GM23338 (cell line): ENCODE measurements around the gene PDZD11. TPM values are rescaled to one million over a fixed set of nuclear protein-coding genes. Genes with fewer than 3 reads are reported as not detected.

Experiments used
- ATAC-seq: fragments of 200-7000 bp; cut with Tn5 transposase; 3 replicates; pipeline ENCODE4 v1.9.1; 2020
- DNase-seq: peaks from one replicate; pipeline ENCODE4 v3.0.0-alpha.2; 2015; ENCODE audit warnings: low spot score
- H2AFZ ChIP-seq: fragments of 200-600 bp; sonication (generic); 2 replicates; pipeline ENCODE4 v1.8.0; 2016; ENCODE audit warnings: antibody characterized with exemption, mild to moderate bottlenecking, moderate library complexity
- H3F3A ChIP-seq: fragments of 200-600 bp; sonication (generic); replicated peaks from 2 replicates; pipeline ENCODE4 v1.8.0; 2017; ENCODE audit warnings: antibody characterized with exemption, mixed run types, low read depth
- H3K27ac ChIP-seq: fragments of 200-600 bp; sonication (generic); 2 replicates; pipeline ENCODE4 v1.6.1; 2016; ENCODE audit warnings: low read depth
- H3K27me3 ChIP-seq: fragments of 200-600 bp; sonication (generic); 2 replicates; pipeline ENCODE4 v1.8.0; 2016; ENCODE audit warnings: mild to moderate bottlenecking, mixed run types, moderate library complexity; ENCODE audit not compliant: insufficient read depth
- H3K36me3 ChIP-seq: fragments of 200-600 bp; sonication (generic); 2 replicates; pipeline ENCODE4 v1.8.0; 2016; ENCODE audit warnings: mild to moderate bottlenecking; ENCODE audit not compliant: insufficient read depth
- H3K4me1 ChIP-seq: fragments of 200-600 bp; sonication (generic); 2 replicates; pipeline ENCODE4 v1.8.0; 2016; ENCODE audit warnings: mild to moderate bottlenecking, moderate library complexity; ENCODE audit not compliant: insufficient read depth
- H3K4me2 ChIP-seq: fragments of 200-600 bp; sonication (generic); 2 replicates; pipeline ENCODE4 v1.7.1; 2017; ENCODE audit warnings: mixed run types
- H3K4me3 ChIP-seq: fragments of 200-600 bp; sonication (generic); 2 replicates; pipeline ENCODE4 v1.6.1; 2016; ENCODE audit warnings: mixed run types
- H3K79me2 ChIP-seq: fragments of 200-600 bp; sonication (generic); replicated peaks from 2 replicates; pipeline ENCODE4 v1.8.0; 2017; ENCODE audit warnings: mild to moderate bottlenecking; ENCODE audit not compliant: insufficient read depth
- H3K9me2 ChIP-seq: fragments of 200-600 bp; sonication (generic); 2 replicates; pipeline ENCODE4 v1.8.0; 2017; ENCODE audit not compliant: insufficient read depth
- H4K20me1 ChIP-seq: fragments of 200-600 bp; sonication (generic); replicated peaks from 2 replicates; pipeline ENCODE4 v1.8.0; 2017; ENCODE audit warnings: mild to moderate bottlenecking; ENCODE audit not compliant: insufficient read depth
- H3K27ac Mint-ChIP-seq: 2 replicates; pipeline ENCODE4 v1.8.0; 2020; ENCODE audit warnings: inconsistent platforms, mild to moderate bottlenecking, moderate library complexity, mixed read lengths
- H3K27me3 Mint-ChIP-seq: 3 replicates; pipeline ENCODE4 v1.8.0; 2022; ENCODE audit warnings: low read depth, mild to moderate bottlenecking, moderate library complexity, mixed read lengths, inconsistent platforms; ENCODE audit not compliant: insufficient read depth, poor library complexity
- H3K36me3 Mint-ChIP-seq: 3 replicates; pipeline ENCODE4 v1.8.0; 2021; ENCODE audit warnings: low read depth, mild to moderate bottlenecking, inconsistent platforms, moderate library complexity, mixed read lengths
- H3K4me1 Mint-ChIP-seq: 3 replicates; pipeline ENCODE4 v1.8.0; 2020; ENCODE audit warnings: mild to moderate bottlenecking, inconsistent platforms, mixed read lengths
- H3K4me3 Mint-ChIP-seq: 3 replicates; pipeline ENCODE4 v1.8.0; 2021; ENCODE audit warnings: moderate library complexity, mild to moderate bottlenecking, inconsistent platforms, mixed read lengths
- H3K9me3 Mint-ChIP-seq: 3 replicates; pipeline ENCODE4 v1.8.0; 2020; ENCODE audit warnings: moderate library complexity, mild to moderate bottlenecking, inconsistent platforms, mixed read lengths
- CREB1 ChIP-seq: fragments of 250-450 bp; sonication (Bioruptor Pico); IDR thresholded peaks from 2 replicates; pipeline ENCODE4 v1.5.0; 2020; ENCODE audit warnings: low read depth, mild to moderate bottlenecking, moderate library complexity
- CTCF ChIP-seq, 2 experiments: fragments of 200-600 bp in 1 of 2; sonication (generic) in 1 of 2; conservative IDR thresholded peaks; 2 replicates each; pipeline versions ENCODE4 v1.5.1 to v1.6.1; 2016 to 2017; ENCODE audit warnings: antibody characterized with exemption in 2 of 2, low read depth in 2 of 2, mild to moderate bottlenecking in 2 of 2, moderate library complexity in 1 of 2
- ETS1 ChIP-seq: IDR thresholded peaks from 2 replicates; pipeline ENCODE4 v1.6.1; 2016; ENCODE audit warnings: antibody characterized with exemption
- EZH2 ChIP-seq: fragments of 200-600 bp; sonication (generic); IDR thresholded peaks from one replicate; pipeline ENCODE4 v1.8.0; 2017; ENCODE audit warnings: antibody characterized with exemption, mild to moderate bottlenecking, low read depth; ENCODE audit not compliant: unreplicated experiment
- EZH2phosphoT487 ChIP-seq: fragments of 200-600 bp; sonication (generic); IDR thresholded peaks from one replicate; pipeline ENCODE4 v1.8.1; 2018; ENCODE audit warnings: antibody characterized with exemption; ENCODE audit not compliant: unreplicated experiment
- JUNB ChIP-seq: IDR thresholded peaks from one replicate; pipeline ENCODE4 v1.6.1; 2016; ENCODE audit warnings: antibody characterized with exemption; ENCODE audit not compliant: unreplicated experiment
- NANOG ChIP-seq: IDR thresholded peaks from 2 replicates; pipeline ENCODE4 v1.6.1; 2016; ENCODE audit warnings: antibody characterized with exemption, borderline replicate concordance
- POLR2AphosphoS5 ChIP-seq: IDR thresholded peaks from 2 replicates; pipeline ENCODE4 v1.6.1; 2016; ENCODE audit warnings: antibody characterized with exemption, low read depth
- REST ChIP-seq: IDR thresholded peaks from one replicate; pipeline ENCODE4 v1.6.1; 2018; ENCODE audit warnings: antibody characterized with exemption; ENCODE audit not compliant: unreplicated experiment
- STAT1 ChIP-seq: IDR thresholded peaks from one replicate; pipeline ENCODE4 v1.6.1; 2016; ENCODE audit warnings: antibody characterized with exemption; ENCODE audit not compliant: unreplicated experiment
- ZNF114 ChIP-seq: fragments of 250-450 bp; sonication (Bioruptor Pico); IDR thresholded peaks from 2 replicates; pipeline ENCODE4 v1.5.0; 2020; ENCODE audit warnings: mild to moderate bottlenecking, moderate library complexity
- ZNF331 ChIP-seq: fragments of 250-450 bp; sonication (Bioruptor Pico); IDR thresholded peaks from 2 replicates; pipeline ENCODE4 v1.5.0; 2020; ENCODE audit warnings: low read depth, mild to moderate bottlenecking, moderate library complexity
- polyA plus RNA-seq: library from polyadenylated mRNA; unstranded; fragments of >200 nt; fragmentation: Nextera tagmentation; extraction: Ambion mirVana; gene quantifications from 2 replicates; pipeline ENCODE4 v1.2.1, GENCODE V29; 2016
- total RNA-seq: library from RNA; depleted of rRNA; stranded (reverse); fragments of >200 nt; shearing (Covaris generic); gene quantifications from 2 replicates; pipeline ENCODE4 v1.2.3, GENCODE V29; 2014

The PDZD11 gene
- total and polyA plus RNA-seq, 2 experiments from 2014 or later, result 30.2 to 67.6 TPM

- Histone ChIP-seq H3K4me1 (peaks cover 3% of the 10 kb centered on the region; the same call in 1 of the 2 replicates), H3K9me2 (0 out of 2 replicates have a peak, but pooled peaks cover 6% of the 10 kb centered on the region), H3K36me3 (no peaks in the 10 kb centered on the region), H3K27me3 (no peaks in the 10 kb centered on the region), H3K4me3 (no peak overlapping the region), H4K20me1 (no peaks in the 10 kb centered on the region), H2AFZ (no peak overlapping the region), H3F3A (no peaks in the 10 kb centered on the region), H3K4me2 (no peak overlapping the region), H3K27ac (no peak overlapping the region), H3K79me2 (no peaks in the 10 kb centered on the region)
- Mint-ChIP-seq H3K27me3 (peaks cover 4% of the 10 kb centered on the region), H3K4me3 (no peak overlapping the region), H3K9me3 (no peaks in the 10 kb centered on the region), H3K36me3 (no peaks in the 10 kb centered on the region), H3K27ac (no peak overlapping the region), H3K4me1 (peaks cover 26% of the 10 kb centered on the region)
- TF ChIP-seq EZH2 (no peak), JUNB (no peak), CREB1 (CRISPR knock-in tag) (no peak)
- no peak for DNase-seq
- no peak for ATAC-seq
These were observed 32.1 kb downstream of the PDZD11 start for GRCh38 chrX:70257423-70258288.

GRCh38 chrX:70255452-70255851 lies 34.3 kb downstream of the PDZD11 start:
- H3K4me1 ChIP-seq, result peaks cover 3% of the 10 kb centered on the region; the same call in 1 of the 2 replicates
- peaks cover 2% of the 10 kb centered on the region for H3K27me3 Mint-ChIP-seq
- H3K4me1 Mint-ChIP-seq, result peaks cover 26% of the 10 kb centered on the region
- no peak overlapping the region for H2AFZ ChIP-seq
- no peak overlapping the region for H3K27ac Mint-ChIP-seq
- H3K4me3 ChIP-seq, result no peak overlapping the region
- no peaks in the 10 kb centered on the region for H3F3A ChIP-seq
- DNase-seq (no peak), ATAC-seq (no peak)
- H4K20me1 ChIP-seq, result no peaks in the 10 kb centered on the region
- 0 out of 2 replicates have a peak, but pooled peaks cover 6% of the 10 kb centered on the region for H3K9me2 ChIP-seq
- H3K36me3 ChIP-seq, result no peaks in the 10 kb centered on the region
- H3K27me3 ChIP-seq, result no peaks in the 10 kb centered on the region
- no peak overlapping the region for H3K27ac ChIP-seq
- no peak overlapping the region for H3K4me2 ChIP-seq
- no peaks in the 10 kb centered on the region for H3K79me2 ChIP-seq
- no peaks in the 10 kb centered on the region for H3K9me3 Mint-ChIP-seq
- no peak overlapping the region for H3K4me3 Mint-ChIP-seq
- no peaks in the 10 kb centered on the region for H3K36me3 Mint-ChIP-seq
- TF ChIP-seq EZH2phosphoT487 (no peak), STAT1 (no peak), EZH2 (no peak), NANOG (no peak), POLR2AphosphoS5 (no peak), ZNF331 (CRISPR knock-in tag) (no peak), JUNB (no peak), REST (no peak), ZNF114 (CRISPR knock-in tag) (no peak), CTCF (conservative IDR thresholded peaks at IDR 0.05; ENCODE audit: low read depth in 2 of 2) (no peak), ETS1 (no peak), CREB1 (CRISPR knock-in tag) (no peak)
